ENCODE data around the gene CAMTA1.

The CAMTA1 gene

DNA sequence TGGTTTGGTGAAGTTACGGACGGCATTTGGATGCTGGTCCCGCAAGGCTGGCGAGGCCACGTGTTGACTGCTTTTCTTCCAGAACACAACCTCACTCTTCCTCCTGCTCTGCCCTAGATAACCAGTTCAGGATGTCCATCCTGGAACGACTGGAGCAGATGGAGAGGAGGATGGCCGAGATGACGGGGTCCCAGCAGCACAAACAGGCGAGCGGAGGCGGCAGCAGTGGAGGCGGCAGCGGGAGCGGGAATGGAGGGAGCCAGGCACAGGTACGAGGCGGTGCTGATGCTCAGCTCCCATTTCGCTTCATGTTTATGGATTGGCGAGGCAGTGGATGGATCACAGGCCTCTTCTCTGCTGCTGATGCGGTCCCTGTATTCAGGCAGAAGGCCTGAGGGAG, 947.1 kb downstream of the CAMTA1 start:
- DNase-seq (ENCODE audit: low spot score), result no peak

DNA sequence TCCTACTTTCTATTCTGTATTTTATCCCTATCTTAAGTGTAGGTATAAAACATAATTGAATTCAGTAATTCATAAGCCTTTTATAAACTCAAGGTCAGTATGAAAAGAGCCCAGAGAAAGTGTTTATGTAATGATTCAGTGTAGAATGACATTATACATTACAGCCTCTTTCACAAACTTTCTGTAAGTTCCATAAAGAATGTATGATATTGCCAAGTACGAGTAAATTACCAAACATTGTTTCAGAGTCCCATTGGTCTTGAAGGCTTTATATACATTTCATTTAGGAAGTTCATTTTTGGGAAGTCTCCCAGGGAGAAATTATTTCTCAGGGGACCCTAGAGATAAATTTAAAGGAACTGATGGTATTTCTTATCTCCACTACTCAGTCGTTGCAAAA, 948.0 kb downstream of the CAMTA1 start:
- no peak for DNase-seq (ENCODE audit: low spot score)

DNA sequence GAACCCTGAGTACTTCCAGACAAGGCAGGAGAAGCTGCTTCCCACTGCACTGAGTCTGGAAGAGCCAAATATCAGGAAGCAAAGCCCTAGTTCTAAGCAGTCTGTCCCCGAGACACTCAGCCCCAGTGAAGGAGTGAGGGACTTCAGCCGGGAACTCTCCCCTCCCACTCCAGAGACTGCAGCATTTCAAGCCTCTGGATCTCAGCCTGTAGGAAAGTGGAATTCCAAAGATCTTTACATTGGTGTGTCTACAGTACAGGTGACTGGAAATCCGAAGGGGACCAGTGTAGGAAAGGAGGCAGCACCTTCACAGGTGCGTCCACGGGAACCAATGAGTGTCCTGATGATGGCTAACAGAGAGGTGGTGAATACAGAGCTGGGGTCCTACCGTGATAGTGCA, 952.8 kb downstream of the CAMTA1 start:
- no peak for DNase-seq (ENCODE audit: low spot score)

DNA sequence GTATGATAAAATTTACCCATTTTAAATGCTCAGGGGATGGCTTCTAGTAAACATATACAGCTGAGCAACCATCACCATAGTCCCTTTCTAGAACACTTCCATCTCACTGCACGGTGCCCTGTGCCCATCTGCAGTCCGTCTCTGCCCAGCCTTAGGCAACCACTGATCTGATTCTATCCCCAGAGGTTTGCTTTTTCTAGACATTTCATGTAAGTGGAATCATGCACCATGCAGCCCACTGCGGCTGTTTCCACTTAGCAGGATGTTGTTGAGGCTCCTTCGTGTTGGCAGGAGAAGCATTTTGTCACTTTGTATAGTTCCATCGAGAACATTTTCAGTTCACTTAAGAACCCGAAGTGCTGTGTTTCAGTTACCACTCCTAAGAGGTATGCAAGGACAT, 958.1 kb downstream of the CAMTA1 start:
- DNase-seq (ENCODE audit: low spot score), result no peak

- DNase-seq (ENCODE audit: low spot score), result no peak
Measured at GRCh38 chr1:7744882-7745281, 959.6 kb downstream of the CAMTA1 start.

GRCh38 chr1:7745783-7746182, 960.5 kb downstream of the CAMTA1 start:
- no peak for DNase-seq (ENCODE audit: low spot score)

- DNase-seq (ENCODE audit: low spot score), result no peak
Measured at GRCh38 chr1:7747605-7748004, 962.4 kb downstream of the CAMTA1 start.

GRCh38 chr1:7749126-7749525, 963.9 kb downstream of the CAMTA1 start:
- DNase-seq (ENCODE audit: low spot score), result no peak

GRCh38 chr1:7751174-7751573, 965.9 kb downstream of the CAMTA1 start:
- no peak for DNase-seq (ENCODE audit: low spot score)

DNA sequence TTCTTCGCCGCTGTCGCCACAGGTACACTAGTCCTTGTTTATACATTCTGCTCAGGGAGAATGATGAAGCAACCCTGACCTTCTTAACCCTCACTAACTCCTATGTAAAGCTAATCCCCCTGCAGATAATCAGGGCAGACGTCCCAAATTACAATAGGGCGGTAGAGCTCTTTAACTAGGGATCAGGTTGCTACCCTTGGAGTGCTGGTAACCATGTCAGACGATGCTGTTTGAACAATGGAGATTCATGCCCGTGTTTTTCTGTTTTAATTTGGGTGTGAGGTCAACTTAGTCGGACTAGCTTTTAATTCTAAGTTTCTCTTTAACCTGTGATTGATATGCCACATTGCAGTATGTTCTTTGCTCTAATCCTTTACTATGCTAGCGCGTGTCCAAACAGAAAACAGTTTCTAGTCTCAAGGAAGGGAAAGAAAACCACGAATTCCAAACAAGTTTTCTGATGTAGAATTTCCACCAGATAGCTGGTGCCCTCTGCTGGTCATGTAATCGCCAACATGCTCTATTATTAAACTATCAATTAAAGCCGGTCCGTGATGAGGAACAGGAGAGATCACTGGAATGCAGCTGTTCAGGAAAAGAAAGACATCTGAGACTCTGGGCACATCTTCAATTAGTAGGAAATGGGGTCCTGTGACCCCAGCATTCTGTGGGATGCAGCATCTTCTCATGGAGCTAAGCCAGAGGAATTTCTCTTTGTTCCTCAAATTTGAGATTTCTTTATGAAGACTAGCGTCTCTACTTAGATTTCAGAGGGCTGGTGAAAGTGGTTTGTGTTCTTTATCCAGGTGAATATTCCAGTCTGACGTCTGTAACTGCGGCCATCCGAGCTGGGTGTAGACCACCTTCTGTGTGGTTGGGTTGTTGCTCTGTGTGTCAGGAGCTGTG, 967.5 kb downstream of the CAMTA1 start:
- DNase-seq (ENCODE audit: low spot score), result peak; percentile 26

GRCh38 chr1:7753641-7754040, 968.4 kb downstream of the CAMTA1 start:
- DNase-seq (ENCODE audit: low spot score), result no peak

DNA sequence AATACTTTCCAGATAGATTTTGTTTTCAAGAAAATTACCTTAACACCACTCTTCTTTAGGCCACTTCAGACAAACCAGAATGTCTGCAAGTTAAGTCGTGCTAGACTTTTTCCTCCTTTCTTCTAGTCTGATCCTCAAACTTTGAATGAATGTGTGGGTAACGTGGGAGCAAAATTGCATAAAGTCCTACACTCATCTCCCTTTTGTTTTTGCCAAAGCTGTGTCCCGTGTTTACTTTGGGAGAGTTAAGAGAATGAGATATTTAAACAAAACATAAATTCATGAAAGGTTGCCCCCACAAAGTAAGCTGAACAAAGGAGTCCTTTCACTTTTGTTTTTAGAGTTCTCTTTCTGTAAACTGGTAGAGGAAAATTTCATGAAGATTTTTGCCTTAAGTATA, 969.0 kb downstream of the CAMTA1 start:
- no peak for DNase-seq (ENCODE audit: low spot score)

DNA sequence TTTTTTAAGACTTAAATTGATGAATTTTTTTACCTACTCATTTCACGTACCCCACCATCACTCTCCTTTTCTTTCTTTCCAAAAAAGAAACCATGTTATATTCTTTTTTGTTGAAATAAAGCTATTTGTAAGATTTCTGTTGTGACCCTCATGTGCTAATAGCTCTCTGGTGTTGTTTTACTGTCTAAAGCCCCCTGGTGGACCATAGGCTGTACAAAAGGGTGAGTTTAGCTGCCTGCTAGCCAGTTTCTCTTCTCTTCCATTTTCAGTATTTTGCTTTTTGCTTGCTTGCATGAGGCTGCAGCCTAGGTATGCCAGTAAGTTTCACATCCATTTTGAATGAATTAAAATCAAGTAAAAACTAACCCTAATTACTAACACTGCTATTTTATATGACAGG, 970.2 kb downstream of the CAMTA1 start:
- no peak for DNase-seq (ENCODE audit: low spot score)

- no peak for DNase-seq (ENCODE audit: low spot score)
Measured at GRCh38 chr1:7760245-7760644, 975.0 kb downstream of the CAMTA1 start.

DNA sequence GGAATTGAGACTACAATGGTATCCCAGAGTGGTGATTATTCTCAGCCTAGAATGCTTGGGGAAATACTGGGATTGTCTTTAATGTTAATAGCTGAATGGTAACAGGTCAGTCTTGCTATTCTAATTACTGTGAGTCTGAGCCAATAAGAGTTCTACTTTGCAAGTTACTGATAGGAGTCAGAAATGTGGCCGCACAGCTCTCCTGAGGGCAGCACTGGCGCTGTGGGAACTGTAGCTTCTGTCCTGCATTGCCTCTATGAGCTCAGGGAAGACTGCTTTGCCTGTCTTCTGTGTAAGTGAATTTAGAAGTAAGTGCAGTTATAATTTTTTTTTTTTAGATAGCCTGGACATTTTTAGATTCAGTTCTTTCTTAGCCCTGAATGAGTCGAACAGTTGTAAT, 975.8 kb downstream of the CAMTA1 start:
- no peak for DNase-seq (ENCODE audit: low spot score)

- no peak for DNase-seq (ENCODE audit: low spot score)
Measured at GRCh38 chr1:7767176-7767575, 981.9 kb downstream of the CAMTA1 start.

DNA sequence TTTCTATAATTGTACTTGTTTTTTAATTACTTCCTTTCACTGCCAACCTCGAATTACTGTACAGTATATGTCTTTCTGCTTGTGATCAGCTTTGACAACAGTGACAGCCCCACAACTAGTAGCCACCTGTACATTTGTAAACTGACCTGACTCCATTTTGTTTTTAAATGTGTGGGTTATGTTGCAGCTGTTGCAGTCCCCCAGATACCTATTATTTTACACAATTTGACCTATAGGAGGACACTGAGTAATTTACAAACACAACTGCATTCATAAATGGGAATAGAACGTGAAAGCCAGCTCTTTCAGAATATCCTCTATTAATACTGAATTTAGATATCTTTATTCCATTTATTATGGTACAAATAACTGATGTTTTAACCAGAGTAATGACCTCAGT, 983.3 kb downstream of the CAMTA1 start:
- DNase-seq (ENCODE audit: low spot score), result no peak

- DNase-seq (ENCODE audit: low spot score), result no peak
Measured at GRCh38 chr1:7769673-7770412, 984.6 kb downstream of the CAMTA1 start.

DNA sequence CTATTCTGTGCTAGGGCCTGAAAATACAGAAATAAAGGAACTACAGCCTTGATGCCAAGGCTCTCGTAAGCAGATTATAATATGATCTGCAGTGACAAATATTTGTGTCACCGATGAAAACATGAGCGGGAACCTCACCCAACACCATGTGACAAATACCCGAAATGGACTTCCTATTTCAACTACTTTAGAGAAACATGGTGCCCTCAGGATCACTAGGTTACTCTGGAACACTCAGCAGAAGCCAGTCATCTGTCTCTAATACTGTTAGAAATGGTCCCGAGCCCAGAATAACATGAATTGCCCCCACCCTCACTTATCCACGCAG, 985.4 kb downstream of the CAMTA1 start:
- DNase-seq (ENCODE audit: low spot score), result no peak

DNA sequence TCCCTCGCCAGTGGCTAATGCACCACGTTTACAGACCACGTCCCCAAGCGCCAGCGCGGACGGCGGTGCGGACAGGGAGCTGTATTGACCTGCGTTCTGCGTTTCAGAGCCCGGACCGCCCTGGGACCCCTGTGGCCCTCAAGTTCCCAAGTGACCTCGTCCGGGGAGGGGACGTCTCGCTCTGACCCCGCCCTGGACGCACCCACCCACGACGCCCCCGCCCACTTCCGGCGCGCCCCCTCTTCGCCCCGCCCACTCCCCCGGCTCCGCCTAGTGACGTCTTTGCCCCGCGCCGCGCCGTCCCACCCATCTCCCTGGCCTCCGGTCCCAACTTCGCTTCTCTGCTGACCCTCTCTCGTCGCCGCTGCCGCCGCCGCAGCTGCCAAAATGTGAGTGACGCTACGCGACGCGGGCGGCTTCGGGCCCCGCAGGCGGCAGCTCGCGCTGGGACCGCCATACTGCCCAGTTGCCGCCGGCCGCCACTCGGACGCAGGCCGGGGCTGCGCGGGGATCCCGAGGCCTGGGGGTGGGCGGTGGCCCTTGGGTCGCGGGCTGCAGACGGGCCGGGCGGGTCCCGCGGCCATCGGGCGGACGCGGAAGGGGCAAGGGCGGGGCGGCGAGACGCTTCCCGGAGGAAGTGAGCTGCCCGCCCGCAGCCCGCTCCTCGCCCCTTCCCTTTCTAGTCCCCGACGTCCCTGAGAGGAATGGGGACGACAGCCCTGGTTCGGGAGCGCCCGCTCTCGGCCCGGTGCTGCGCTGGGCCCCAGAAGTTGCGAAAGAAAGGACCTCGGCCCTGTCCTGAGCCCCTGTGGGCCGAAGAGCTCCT, 986.0 kb downstream of the CAMTA1 start, which contains the start of gene VAMP3:
Gene VAMP3, plus strand, starts transcription at position 300 of the 826 bp plus-strand sequence. Its CDS starts 88 bp downstream, at position 388.
- DNase-seq (ENCODE audit: low spot score), result peak; percentile 86

- DNase-seq (ENCODE audit: low spot score), result no peak
Measured at GRCh38 chr1:7771823-7772299, 986.6 kb downstream of the CAMTA1 start.

DNA sequence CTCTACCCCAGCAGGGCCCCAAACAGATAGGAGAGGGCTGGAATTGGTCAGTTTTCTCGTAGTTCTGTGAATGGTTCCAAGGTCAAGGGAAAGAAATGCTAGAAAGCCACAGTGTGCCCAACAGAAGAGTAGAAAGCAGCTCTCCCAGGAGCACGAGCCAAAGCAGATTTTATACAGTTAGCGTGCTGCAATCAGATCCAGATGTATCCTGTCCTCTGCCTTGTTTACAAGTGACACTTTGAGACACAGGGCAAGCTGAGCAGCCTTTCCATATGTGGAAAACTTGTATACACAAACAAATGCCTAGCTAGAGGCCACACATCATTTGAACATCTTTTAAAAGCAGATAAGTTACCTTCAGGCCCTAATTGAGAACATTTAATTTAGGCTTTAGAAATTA, 992.3 kb downstream of the CAMTA1 start:
- no peak for DNase-seq (ENCODE audit: low spot score)

Measured in COLO829 (cell line).